GM23248 (cell line): ENCODE results near the gene LAG3.

Experiments
- EZH2 ChIP-seq: fragments of 200-600 bp; sonication (generic); IDR thresholded peaks from 2 replicates; pipeline ENCODE4 v1.6.1; 2018; ENCODE audit warnings: antibody characterized with exemption, mild to moderate bottlenecking; ENCODE audit not compliant: insufficient read depth, poor library complexity, severe bottlenecking
- EZH2phosphoT487 ChIP-seq: fragments of 200-600 bp; sonication (generic); IDR thresholded peaks from 2 replicates; pipeline ENCODE4 v1.6.1; 2018; ENCODE audit warnings: antibody characterized with exemption, moderate library complexity, mild to moderate bottlenecking, low read depth; ENCODE audit not compliant: insufficient read depth

DNA sequence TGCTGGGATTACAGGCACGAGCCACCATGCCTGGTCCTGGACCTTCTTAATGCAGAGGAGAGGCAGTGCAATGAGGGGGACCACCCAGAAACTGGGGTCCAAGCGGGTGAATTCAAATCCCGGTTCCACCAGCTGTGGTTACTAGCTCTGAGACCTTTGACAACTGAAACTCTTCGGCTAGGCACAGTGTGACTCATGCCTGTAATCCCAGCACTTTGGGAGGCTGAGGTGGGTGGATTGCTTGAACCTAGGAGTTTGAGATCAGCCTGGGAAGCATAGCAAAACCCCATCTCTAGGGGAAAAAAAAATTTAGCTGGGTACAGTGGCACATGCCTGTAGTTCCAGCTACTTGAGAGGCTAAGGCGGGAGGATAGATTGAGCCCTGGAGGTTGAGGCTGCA, 12.0 kb downstream of the LAG3 start:
- TF ChIP-seq EZH2 = no peak
- no peak for TF ChIP-seq EZH2phosphoT487
